ENCODE results near the gene KCTD4.

KCTD4 gene

GRCh38 chr13:45228002-45228401 is 27.2 kb upstream of the KCTD4 start:
- Mint-ChIP-seq H3K4me3 (no peak overlapping the region), H3K27me3 (ENCODE audit: low read depth) (no peaks in the 10 kb centered on the region), H3K27ac (no peak overlapping the region), H3K4me1 (peaks cover 5% of the 10 kb centered on the region), H3K9me3 (no peaks in the 10 kb centered on the region), H3K36me3 (ENCODE audit: low read depth) (peaks cover 10% of the 10 kb centered on the region)
- no peak for TF ChIP-seq CTCF (IDR thresholded peaks at IDR 0.05; ENCODE audit: unreplicated experiment in 3 of 3)

GRCh38 chr13:45226024-45226423 is 25.2 kb upstream of the KCTD4 start:
- Mint-ChIP-seq H3K9me3 (no peaks in the 10 kb centered on the region), H3K27me3 (ENCODE audit: low read depth) (no peaks in the 10 kb centered on the region), H3K4me3 (no peak overlapping the region), H3K27ac (no peak overlapping the region), H3K36me3 (ENCODE audit: low read depth) (peaks cover 14% of the 10 kb centered on the region), H3K4me1 (peaks cover 5% of the 10 kb centered on the region)
- no peak for TF ChIP-seq CTCF (IDR thresholded peaks at IDR 0.05; ENCODE audit: unreplicated experiment in 3 of 3)

GRCh38 chr13:45225370-45225769 is 24.5 kb upstream of the KCTD4 start:
- Mint-ChIP-seq H3K36me3 (ENCODE audit: low read depth) (peaks cover 14% of the 10 kb centered on the region), H3K4me1 (peaks cover 5% of the 10 kb centered on the region), H3K27ac (no peak overlapping the region), H3K27me3 (ENCODE audit: low read depth) (no peaks in the 10 kb centered on the region), H3K4me3 (no peak overlapping the region), H3K9me3 (no peaks in the 10 kb centered on the region)
- TF ChIP-seq CTCF (IDR thresholded peaks at IDR 0.05; ENCODE audit: unreplicated experiment in 3 of 3), result no peak

GRCh38 chr13:45224176-45224575 is 23.3 kb upstream of the KCTD4 start:
- no peak for TF ChIP-seq CTCF (IDR thresholded peaks at IDR 0.05; ENCODE audit: unreplicated experiment in 3 of 3)
- H3K36me3 Mint-ChIP-seq (ENCODE audit: low read depth), result peaks cover 10% of the 10 kb centered on the region
- peaks cover 2% of the 10 kb centered on the region for H3K4me1 Mint-ChIP-seq
- no peaks in the 10 kb centered on the region for H3K9me3 Mint-ChIP-seq
- H3K4me3 Mint-ChIP-seq, result no peak overlapping the region
- no peaks in the 10 kb centered on the region for H3K27me3 Mint-ChIP-seq (ENCODE audit: low read depth)
- H3K27ac Mint-ChIP-seq, result peak overlapping the region in 2 of 3 experiments; percentile 24 to 54

GRCh38 chr13:45222919-45223318 is 22.1 kb upstream of the KCTD4 start:
- H3K9me3 Mint-ChIP-seq, result no peaks in the 10 kb centered on the region
- H3K27ac Mint-ChIP-seq, result peak overlapping the region in 1 of 3 experiments; percentile 62
- TF ChIP-seq CTCF (IDR thresholded peaks at IDR 0.05; ENCODE audit: unreplicated experiment in 3 of 3), result no peak
- peaks cover 4% of the 10 kb centered on the region for H3K4me1 Mint-ChIP-seq
- H3K4me3 Mint-ChIP-seq, result no peak overlapping the region
- no peaks in the 10 kb centered on the region for H3K27me3 Mint-ChIP-seq (ENCODE audit: low read depth)
- H3K36me3 Mint-ChIP-seq (ENCODE audit: low read depth), result peaks cover 4% of the 10 kb centered on the region

GRCh38 chr13:45222516-45222915 is 21.7 kb upstream of the KCTD4 start:
- H3K27ac Mint-ChIP-seq, result peak overlapping the region in 1 of 3 experiments; percentile 62
- H3K36me3 Mint-ChIP-seq (ENCODE audit: low read depth), result peaks cover 5% of the 10 kb centered on the region
- TF ChIP-seq CTCF (IDR thresholded peaks at IDR 0.05; ENCODE audit: unreplicated experiment in 3 of 3), result no peak
- peaks cover 5% of the 10 kb centered on the region for H3K4me1 Mint-ChIP-seq
- H3K4me3 Mint-ChIP-seq, result no peak overlapping the region
- H3K27me3 Mint-ChIP-seq (ENCODE audit: low read depth), result no peaks in the 10 kb centered on the region
- H3K9me3 Mint-ChIP-seq, result no peaks in the 10 kb centered on the region
